Suprapubic skin (tissue), 4 donors: ENCODE data around the gene MT1M. TPM values are rescaled to one million over a fixed set of nuclear protein-coding genes. Genes with fewer than 3 reads are reported as not detected.

ENCODE experiments used
- DNase-seq, 2 donors: peaks; one replicate each; pipeline ENCODE4 v3.0.0-alpha.2; 2019; ENCODE audit warnings: low spot score in 2 of 2
- H3K27ac ChIP-seq: fragments of 200-600 bp; sonication (generic); one replicate; pipeline ENCODE4 v1.5.1; 2019
- H3K27me3 ChIP-seq: fragments of 200-600 bp; sonication (generic); one replicate; pipeline ENCODE4 v1.5.1; 2019
- H3K36me3 ChIP-seq: fragments of 200-600 bp; sonication (generic); one replicate; pipeline ENCODE4 v1.5.1; 2019
- H3K4me1 ChIP-seq: fragments of 200-600 bp; sonication (generic); one replicate; pipeline ENCODE4 v1.5.1; 2019
- H3K4me3 ChIP-seq: fragments of 200-600 bp; sonication (generic); one replicate; pipeline ENCODE4 v1.5.1; 2019; ENCODE audit warnings: mild to moderate bottlenecking
- H3K9me3 ChIP-seq: fragments of 200-600 bp; sonication (generic); one replicate; pipeline ENCODE4 v1.5.1; 2019
- EP300 ChIP-seq: sonication (generic); formaldehyde crosslinking; IDR thresholded peaks from one replicate; pipeline ENCODE4 v1.6.1; 2017; ENCODE audit warnings: antibody characterized with exemption
- POLR2A ChIP-seq, 2 donors: fragments of 450-650 bp; IDR thresholded peaks; one replicate each; pipeline ENCODE4 v1.6.1; 2017; ENCODE audit warnings: antibody characterized with exemption in 2 of 2, mild to moderate bottlenecking in 2 of 2, moderate library complexity in 2 of 2
- POLR2AphosphoS5 ChIP-seq, 3 donors: sonication (generic); formaldehyde crosslinking; IDR thresholded peaks; one replicate each; pipeline ENCODE4 v1.6.1; 2017; ENCODE audit warnings: antibody characterized with exemption in 3 of 3
- WGBS: methylation state at CpG from one replicate; pipeline ENCODE4 v1.1.5; 2018; 5-methylcytosine and 5-hydroxymethylcytosine counted together
- total RNA-seq, 4 donors: library from RNA; depleted of rRNA; stranded (reverse); fragments of >200 nt; gene quantifications; one replicate each; pipeline ENCODE4 v1.1.0, GENCODE V29; 2016
- TF ChIP-seq, protein P1 (sequence below), 2 donors: fragments of 200-600 bp in 1 of 2; fragments of 450-650 bp in 1 of 2; sonication (generic) in 1 of 2; IDR thresholded peaks; one replicate each; pipeline ENCODE4 v1.5.1; 2016 to 2019; ENCODE audit warnings: antibody characterized with exemption in 2 of 2, mild to moderate bottlenecking in 1 of 2, moderate library complexity in 1 of 2

The MT1M gene
- total RNA-seq, 4 donors from 2014 or later = 13.6 to 41.7 (median 20.5) TPM

DNA sequence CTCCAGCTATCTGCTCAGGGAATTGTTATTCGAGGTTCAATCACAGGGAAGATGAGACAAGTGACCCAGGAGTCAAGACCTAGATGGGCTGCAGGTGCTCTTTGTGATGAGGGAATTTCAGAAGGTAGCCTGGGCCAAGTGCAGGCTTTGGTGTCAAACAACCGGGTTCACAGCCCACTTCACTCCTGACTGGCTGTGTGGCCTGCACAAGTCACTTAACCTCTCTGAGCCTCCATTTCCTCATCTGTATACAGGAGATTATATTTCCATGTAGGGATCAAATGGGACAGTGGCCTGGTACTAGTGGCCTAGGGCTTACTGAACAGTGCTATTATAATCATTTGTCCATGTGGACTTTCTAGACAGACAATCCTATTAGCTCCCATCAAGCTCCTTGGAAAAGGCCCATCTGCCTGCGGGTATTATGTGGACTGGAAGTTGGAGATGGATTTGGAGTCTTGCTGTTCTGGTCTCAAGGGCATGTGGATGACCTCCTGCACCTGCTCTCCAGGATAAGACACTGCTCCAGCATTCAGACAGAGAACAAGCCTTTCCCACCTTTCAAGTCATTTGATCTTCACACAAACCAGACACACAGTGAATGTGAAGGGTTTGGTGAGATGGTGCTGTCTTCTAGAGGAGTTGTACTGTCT, 46.7 kb downstream of the MT1M start:
- no peak for DNase-seq
- WGBS = 95% methylated on average over 3 of the region's 3 CpGs
- no peaks in the 10 kb centered on the region for H3K36me3 ChIP-seq
- TF ChIP-seq POLR2A (IDR thresholded peaks at IDR 0.05) (no peak), EP300 (no peak), POLR2AphosphoS5 (IDR thresholded peaks at IDR 0.05) (no peak)
- TF ChIP-seq, protein P1, sequence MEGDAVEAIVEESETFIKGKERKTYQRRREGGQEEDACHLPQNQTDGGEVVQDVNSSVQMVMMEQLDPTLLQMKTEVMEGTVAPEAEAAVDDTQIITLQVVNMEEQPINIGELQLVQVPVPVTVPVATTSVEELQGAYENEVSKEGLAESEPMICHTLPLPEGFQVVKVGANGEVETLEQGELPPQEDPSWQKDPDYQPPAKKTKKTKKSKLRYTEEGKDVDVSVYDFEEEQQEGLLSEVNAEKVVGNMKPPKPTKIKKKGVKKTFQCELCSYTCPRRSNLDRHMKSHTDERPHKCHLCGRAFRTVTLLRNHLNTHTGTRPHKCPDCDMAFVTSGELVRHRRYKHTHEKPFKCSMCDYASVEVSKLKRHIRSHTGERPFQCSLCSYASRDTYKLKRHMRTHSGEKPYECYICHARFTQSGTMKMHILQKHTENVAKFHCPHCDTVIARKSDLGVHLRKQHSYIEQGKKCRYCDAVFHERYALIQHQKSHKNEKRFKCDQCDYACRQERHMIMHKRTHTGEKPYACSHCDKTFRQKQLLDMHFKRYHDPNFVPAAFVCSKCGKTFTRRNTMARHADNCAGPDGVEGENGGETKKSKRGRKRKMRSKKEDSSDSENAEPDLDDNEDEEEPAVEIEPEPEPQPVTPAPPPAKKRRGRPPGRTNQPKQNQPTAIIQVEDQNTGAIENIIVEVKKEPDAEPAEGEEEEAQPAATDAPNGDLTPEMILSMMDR (IDR thresholded peaks at IDR 0.05) = no peak
- no peak overlapping the region for H3K27ac ChIP-seq
- H3K4me3 ChIP-seq = no peak overlapping the region
- H3K4me1 ChIP-seq = peaks cover 42% of the 10 kb centered on the region
- H3K9me3 ChIP-seq = no peaks in the 10 kb centered on the region
- H3K27me3 ChIP-seq = peaks cover 8% of the 10 kb centered on the region

DNA sequence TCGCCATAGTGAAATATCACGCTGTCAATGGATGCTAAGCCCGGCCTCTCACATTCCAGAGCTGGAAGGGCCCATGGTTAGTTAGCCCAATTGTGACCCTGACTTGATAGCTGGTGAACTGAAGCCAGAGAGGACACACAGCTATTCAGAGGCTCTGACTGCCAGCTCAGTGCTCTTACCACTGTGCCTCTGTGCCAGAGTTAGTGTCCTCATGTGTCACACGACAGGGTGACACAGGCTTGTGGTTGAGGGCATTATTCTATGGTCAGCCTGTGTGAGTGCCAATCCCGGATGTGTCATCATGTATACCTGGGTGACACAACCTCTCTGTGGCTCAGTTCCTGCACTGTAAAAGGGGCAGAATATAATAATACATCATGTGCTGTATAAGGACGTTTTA, 47.4 kb downstream of the MT1M start:
- Histone ChIP-seq H3K27me3 (peaks cover 8% of the 10 kb centered on the region), H3K36me3 (no peaks in the 10 kb centered on the region), H3K27ac (no peak overlapping the region), H3K4me3 (no peak overlapping the region), H3K4me1 (peaks cover 48% of the 10 kb centered on the region), H3K9me3 (no peaks in the 10 kb centered on the region)
- TF ChIP-seq POLR2AphosphoS5 (IDR thresholded peaks at IDR 0.05) (no peak), POLR2A (IDR thresholded peaks at IDR 0.05) (no peak), EP300 (no peak)
- TF ChIP-seq, protein P1 (IDR thresholded peaks at IDR 0.05) = no peak
- WGBS = 84% methylated on average over 5 of the region's 6 CpGs
- DNase-seq = no peak

DNA sequence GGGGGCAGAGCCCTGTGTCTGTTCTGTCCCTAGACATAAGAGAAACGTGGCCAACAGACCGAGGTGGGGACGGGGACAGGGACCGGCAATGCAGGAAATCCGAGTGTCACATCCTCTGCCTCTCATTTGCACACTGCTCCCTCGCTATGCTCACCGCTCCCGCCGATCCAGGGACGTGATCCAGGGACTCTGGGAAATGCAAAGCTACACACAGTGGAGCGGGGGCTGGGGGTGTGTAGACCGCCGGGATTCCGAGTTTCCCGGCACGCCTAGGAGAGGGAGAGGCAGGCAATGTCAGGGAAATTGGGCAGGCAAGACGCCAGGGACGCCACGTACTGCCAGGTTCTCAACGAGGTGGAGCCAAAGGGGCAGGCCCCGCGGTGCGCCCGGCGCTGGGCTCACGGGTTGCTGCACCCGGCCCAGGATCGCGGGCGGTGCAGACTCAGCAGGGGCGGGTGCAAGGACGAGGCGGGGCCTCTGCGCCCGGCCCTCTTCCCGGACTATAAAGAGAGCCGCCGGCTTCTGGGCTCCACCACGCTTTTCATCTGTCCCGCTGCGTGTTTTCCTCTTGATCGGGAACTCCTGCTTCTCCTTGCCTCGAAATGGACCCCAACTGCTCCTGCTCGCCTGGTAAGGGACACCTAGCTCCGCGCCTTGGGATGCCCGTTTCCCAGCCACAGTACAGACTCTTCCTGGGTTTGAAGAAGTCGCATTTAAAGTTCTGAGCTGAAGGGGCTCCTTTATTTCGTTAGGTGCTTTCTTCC, 49.7 kb downstream of the MT1M start, which contains the start of gene MT1X:
Gene MT1X, plus strand, starts transcription at position 532 of the 764 bp plus-strand sequence. Its CDS starts 71 bp downstream, at position 603.
- DNase-seq = peak; percentile 96
- WGBS = 1% methylated on average over 17 of the region's 49 CpGs

DNA sequence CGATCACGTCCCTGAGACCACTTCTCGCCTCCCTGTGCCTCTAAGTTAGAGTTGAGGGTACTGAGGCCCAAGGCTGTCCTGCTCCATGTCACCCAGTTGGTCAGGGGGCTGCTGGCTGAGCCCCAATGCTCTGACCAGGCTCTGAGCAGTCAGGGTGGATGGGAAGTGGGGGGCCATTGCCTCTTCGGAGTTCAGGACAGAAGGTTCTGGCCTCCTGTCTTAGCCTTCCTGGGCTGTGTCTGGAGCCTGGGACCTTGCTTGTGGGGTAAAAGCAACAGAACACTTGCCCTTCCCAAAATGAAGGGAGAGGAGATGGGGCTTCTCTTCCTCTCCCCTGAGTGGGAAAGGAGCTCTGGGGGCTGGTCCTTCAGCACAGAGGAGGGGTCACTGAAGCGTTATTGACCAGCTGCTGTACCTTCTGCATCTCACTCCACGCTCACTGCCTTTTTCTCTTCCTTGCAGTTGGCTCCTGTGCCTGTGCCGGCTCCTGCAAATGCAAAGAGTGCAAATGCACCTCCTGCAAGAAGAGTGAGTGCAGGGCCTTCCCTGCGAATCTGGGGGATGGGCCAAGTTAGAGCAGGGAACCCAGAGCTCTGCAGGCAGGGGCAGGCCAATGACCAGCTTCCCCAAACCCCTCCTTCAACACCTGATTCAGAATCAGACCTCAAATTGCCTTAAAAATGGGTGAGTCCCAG, 50.4 kb downstream of the MT1M start:
- H3K4me1 ChIP-seq = peaks cover 47% of the 10 kb centered on the region

More for the DNA sequence above, 49.7 kb downstream of the MT1M start, which contains the start of gene MT1X:
- Histone ChIP-seq H3K4me3 (peak within 1 kb of the TSS; percentile 69), H3K27me3 (no peaks in the 10 kb centered on the region), H3K9me3 (no peaks in the 10 kb centered on the region), H3K27ac (peak within 1 kb of the TSS; percentile 92), H3K4me1 (peaks cover 47% of the 10 kb centered on the region), H3K36me3 (no peaks in the 10 kb centered on the region)
- TF ChIP-seq, protein P1 (IDR thresholded peaks at IDR 0.05) = no peak
- TF ChIP-seq EP300 (peak; percentile 81), POLR2AphosphoS5 (IDR thresholded peaks at IDR 0.05) (peak; percentile 73 to 94 (median 86)), POLR2A (IDR thresholded peaks at IDR 0.05) (peak; percentile 94 to 99)

More for the DNA sequence above, 50.4 kb downstream of the MT1M start:
- H3K27me3 ChIP-seq = no peaks in the 10 kb centered on the region
- DNase-seq = no peak
- 16% methylated on average over 6 of the region's 8 CpGs for WGBS
- H3K4me3 ChIP-seq = peak overlapping the region; percentile 69
- TF ChIP-seq EP300 (no peak), POLR2AphosphoS5 (IDR thresholded peaks at IDR 0.05) (no peak), POLR2A (IDR thresholded peaks at IDR 0.05) (no peak)
- TF ChIP-seq, protein P1 (IDR thresholded peaks at IDR 0.05) = no peak
- no peaks in the 10 kb centered on the region for H3K9me3 ChIP-seq
- peak overlapping the region; percentile 92 for H3K27ac ChIP-seq
- H3K36me3 ChIP-seq = no peaks in the 10 kb centered on the region

Other genes starting within 250 kb of the MT1M start
- 100 to 1,000 TPM; 110 to 130 (median 126) TPM for gene AMFR, start 207.1 kb upstream of the MT1M start, total RNA-seq
- 10 to 100 TPM; 36.9 to 49.8 (median 39.9) TPM for gene NUDT21, start 181.3 kb upstream of the MT1M start, total RNA-seq
- 10 to 100 TPM; 23.8 to 31.9 (median 25.8) TPM for gene OGFOD1, start 181.1 kb upstream of the MT1M start, total RNA-seq
- 100 to 1,000 TPM in 2 of 4 donors, 10 to 100 TPM in 2; 79.2 to 237 (median 99.2) TPM for gene BBS2, start 112.6 kb upstream of the MT1M start, total RNA-seq
- 1,000 to 10,000 TPM in 1 of 4 donors, 100 to 1,000 TPM in 2, not detected in 1; 113 to 1,552 (median 179) TPM for gene MT4, start 67.6 kb upstream of the MT1M start, total RNA-seq
- gene MT3, start 43.1 kb upstream of the MT1M start, total RNA-seq = not detected
- 1,000 to 10,000 TPM in 1 of 4 donors, 100 to 1,000 TPM in 3; 375 to 1,014 (median 463) TPM for gene MT2A, start 24.1 kb upstream of the MT1M start, total RNA-seq
- gene MT1E, start 6.9 kb upstream of the MT1M start, total RNA-seq = 1,000 to 10,000 TPM in 1 of 4 donors, 100 to 1,000 TPM in 3; 454 to 1,259 (median 584) TPM
- 10 to 100 TPM in 3 of 4 donors, 1 to 10 TPM in 1; 5.2 to 93.7 (median 29.4) TPM for gene MT1A, start 6.0 kb downstream of the MT1M start, total RNA-seq
- gene MT1B, start 19.2 kb downstream of the MT1M start, total RNA-seq = not detected
- gene MT1F, start 25.3 kb downstream of the MT1M start, total RNA-seq = 10 to 100 TPM in 3 of 4 donors, 1 to 10 TPM in 1; 5.6 to 16.6 (median 12.9) TPM
- gene MT1G, start 35.4 kb downstream of the MT1M start, total RNA-seq = 100 to 1,000 TPM in 1 of 4 donors, 10 to 100 TPM in 3; 35.9 to 117 (median 62.7) TPM
- gene MT1H, start 37.2 kb downstream of the MT1M start, total RNA-seq = 10 to 100 TPM in 2 of 4 donors, 1 to 10 TPM in 2; 1.9 to 23.9 (median 11.9) TPM
- gene MT1X, start 49.8 kb downstream of the MT1M start, total RNA-seq = 1,000 to 10,000 TPM; 2,588 to 6,426 (median 4,304) TPM
- gene NUP93, start 97.5 kb downstream of the MT1M start, total RNA-seq = 10 to 100 TPM; 27.9 to 56.6 (median 44.1) TPM
- under 1 TPM in 1 of 4 donors, not detected in 3; 0.13 TPM for gene SLC12A3, start 232.5 kb downstream of the MT1M start, total RNA-seq